Activated T-cell treated with anti-CD3 and anti-CD28 coated beads, Interleukin-2, amount 50 U/mL, for 24 hours (primary cell): ENCODE measurements around the gene POP7.

ENCODE experiments used
- DNase-seq: peaks from one replicate; pipeline ENCODE4 v3.0.0-alpha.2; 2020
- H3K27ac Mint-ChIP-seq: 2 replicates; pipeline ENCODE4 v1.8.0; 2020; ENCODE audit warnings: mild to moderate bottlenecking, mixed read lengths
- H3K27me3 Mint-ChIP-seq: 2 replicates; pipeline ENCODE4 v1.8.0; 2020; ENCODE audit warnings: mixed read lengths
- H3K36me3 Mint-ChIP-seq: 2 replicates; pipeline ENCODE4 v1.8.0; 2020; ENCODE audit warnings: low read depth, mixed read lengths
- H3K4me1 Mint-ChIP-seq: 2 replicates; pipeline ENCODE4 v1.8.0; 2020; ENCODE audit warnings: low read depth, mixed read lengths
- H3K4me3 Mint-ChIP-seq: 2 replicates; pipeline ENCODE4 v1.8.0; 2020; ENCODE audit warnings: mild to moderate bottlenecking, moderate library complexity, mixed read lengths
- H3K9me3 Mint-ChIP-seq: 2 replicates; pipeline ENCODE4 v1.8.0; 2020; ENCODE audit warnings: mixed read lengths

Gene POP7

DNA sequence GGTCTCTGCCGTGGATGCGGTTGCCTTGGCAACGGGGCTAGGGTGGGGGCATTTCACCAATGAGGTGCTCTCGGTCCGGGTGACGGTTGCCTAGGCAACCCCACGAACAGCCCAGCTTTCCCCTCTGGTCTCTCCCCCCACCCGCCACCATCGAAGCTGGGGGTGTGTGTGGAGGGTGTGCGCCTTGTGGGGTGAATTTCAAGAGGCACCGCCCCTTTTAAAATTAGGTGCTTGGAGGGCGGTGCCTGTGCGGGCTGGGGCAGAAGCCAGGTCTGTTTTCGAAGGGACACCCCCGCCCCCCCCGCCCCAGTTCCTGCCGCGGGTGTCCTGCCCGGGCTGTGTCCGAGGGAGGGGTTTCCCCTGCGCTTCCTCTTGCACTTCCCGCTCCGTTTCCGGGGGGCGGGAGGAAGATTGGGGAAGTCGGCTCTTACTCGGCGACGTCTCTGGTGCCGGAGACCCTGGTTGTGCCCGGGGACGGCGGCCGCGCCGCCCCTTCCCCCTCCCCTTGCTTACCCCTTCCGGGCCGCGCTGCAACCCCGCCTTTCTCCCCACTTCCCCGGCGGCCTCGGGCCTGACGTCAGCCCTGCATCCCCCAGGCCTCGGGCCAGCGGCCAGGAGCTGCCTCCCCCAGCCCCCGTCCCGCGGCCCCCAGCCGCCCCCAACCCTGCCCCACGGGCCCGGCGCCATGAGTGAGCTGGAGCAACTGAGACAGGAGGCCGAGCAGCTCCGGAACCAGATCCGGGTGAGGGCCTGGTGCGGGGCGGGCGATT, 30.2 kb upstream of the POP7 start:
- Mint-ChIP-seq H3K4me1 (peaks cover 34% of the 10 kb centered on the region), H3K27ac (peak overlapping the region; percentile 93), H3K36me3 (peaks cover 51% of the 10 kb centered on the region), H3K4me3 (peak overlapping the region; percentile 84), H3K27me3 (no peaks in the 10 kb centered on the region), H3K9me3 (no peaks in the 10 kb centered on the region)
- DNase-seq = peak; percentile 84

DNA sequence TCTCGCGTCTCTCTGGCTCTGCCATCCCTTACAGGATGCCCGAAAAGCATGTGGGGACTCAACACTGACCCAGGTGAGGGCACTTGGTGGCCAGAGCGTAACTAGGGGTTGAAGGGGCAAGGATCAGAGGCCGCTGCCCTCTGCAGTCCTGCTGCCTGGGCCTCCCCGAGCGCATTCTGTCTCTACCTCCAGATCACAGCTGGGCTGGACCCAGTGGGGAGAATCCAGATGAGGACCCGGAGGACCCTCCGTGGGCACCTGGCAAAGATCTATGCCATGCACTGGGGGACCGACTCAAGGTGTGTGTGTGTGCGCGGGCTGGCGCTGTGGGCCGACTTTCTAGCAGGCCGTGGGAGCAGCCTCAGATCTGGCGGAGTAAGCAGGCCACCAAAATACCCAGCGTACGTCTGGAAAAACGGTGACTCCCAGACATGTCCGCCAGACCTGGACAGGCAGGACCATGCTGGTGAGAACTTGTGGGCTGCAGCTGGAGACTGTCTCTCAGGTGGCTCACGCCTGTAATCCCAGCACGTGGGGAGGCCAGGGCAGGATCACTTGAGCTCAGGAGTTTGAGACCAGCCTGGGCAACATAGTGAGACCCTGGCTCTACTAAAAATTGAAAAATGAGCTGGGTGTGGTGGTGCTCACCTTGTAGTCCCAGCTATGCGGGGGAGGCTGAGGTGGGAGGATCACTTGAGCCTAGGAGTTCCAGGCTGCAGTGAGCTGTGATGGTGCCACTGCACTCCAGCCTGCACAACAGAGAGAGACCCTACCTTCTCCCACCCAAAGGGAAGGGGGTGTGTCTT, 29.2 kb upstream of the POP7 start:
- peak overlapping the region; percentile 93 for H3K27ac Mint-ChIP-seq
- H3K4me3 Mint-ChIP-seq = peak overlapping the region; percentile 84
- peaks cover 61% of the 10 kb centered on the region for H3K36me3 Mint-ChIP-seq
- peaks cover 39% of the 10 kb centered on the region for H3K4me1 Mint-ChIP-seq
- no peaks in the 10 kb centered on the region for H3K27me3 Mint-ChIP-seq
- H3K9me3 Mint-ChIP-seq = no peaks in the 10 kb centered on the region
- DNase-seq = no peak

DNA sequence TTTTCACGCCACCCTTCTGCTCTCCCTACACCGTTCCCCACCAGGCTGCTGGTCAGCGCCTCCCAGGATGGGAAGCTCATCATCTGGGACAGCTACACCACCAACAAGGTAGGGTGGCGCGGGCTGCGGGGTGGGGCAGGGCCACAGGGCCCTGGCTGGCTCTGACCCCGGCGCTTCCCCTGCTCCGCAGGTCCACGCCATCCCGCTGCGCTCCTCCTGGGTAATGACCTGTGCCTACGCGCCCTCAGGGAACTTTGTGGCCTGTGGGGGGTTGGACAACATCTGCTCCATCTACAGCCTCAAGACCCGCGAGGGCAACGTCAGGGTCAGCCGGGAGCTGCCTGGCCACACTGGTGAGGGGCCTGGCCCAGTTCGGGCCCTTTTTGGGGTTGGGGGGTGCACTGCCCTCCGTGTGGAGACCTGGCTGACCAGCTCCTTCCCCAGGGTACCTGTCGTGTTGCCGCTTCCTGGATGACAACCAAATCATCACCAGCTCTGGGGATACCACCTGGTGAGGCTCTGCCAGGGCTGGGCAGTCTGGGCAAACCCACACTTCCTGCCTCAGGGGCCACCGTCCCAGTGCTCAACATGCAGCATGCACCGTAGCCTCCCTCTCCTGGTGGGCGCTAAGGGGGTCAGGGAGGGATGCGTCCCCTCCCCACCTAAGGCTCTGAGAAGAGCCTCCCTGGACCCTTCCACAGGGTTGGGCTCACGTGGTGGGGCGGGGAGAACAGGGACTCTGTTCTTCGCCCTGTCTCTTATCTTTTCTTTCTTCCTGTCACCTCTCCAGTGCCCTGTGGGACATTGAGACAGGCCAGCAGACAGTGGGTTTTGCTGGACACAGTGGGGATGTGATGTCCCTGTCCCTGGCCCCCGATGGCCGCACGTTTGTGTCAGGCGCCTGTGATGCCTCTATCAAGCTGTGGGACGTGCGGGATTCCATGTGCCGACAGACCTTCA, 28.3 kb upstream of the POP7 start:
- Mint-ChIP-seq H3K27ac (peak overlapping the region; percentile 93), H3K9me3 (no peaks in the 10 kb centered on the region)

DNA sequence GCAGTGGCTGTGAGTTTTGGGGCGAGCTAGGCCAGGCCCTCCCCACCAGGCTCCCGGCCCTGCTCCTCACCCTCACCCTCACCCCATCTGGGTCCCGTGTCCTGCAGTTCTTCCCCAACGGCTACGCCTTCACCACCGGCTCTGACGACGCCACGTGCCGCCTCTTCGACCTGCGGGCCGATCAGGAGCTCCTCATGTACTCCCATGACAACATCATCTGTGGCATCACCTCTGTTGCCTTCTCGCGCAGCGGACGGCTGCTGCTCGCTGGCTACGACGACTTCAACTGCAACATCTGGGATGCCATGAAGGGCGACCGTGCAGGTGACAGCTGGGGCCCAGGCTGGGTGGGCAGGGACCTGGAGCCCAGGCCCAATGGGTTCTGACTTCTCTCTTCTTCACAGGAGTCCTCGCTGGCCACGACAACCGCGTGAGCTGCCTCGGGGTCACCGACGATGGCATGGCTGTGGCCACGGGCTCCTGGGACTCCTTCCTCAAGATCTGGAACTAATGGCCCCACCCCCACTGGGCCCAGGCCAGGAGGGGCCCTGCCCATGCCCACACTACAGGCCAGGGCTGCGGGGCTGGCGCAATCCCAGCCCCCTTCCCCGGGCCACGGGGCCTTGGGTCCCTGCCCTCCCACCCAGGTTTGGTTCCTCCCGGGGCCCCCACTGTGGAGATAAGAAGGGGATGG, 27.5 kb upstream of the POP7 start:
- no peaks in the 10 kb centered on the region for H3K27me3 Mint-ChIP-seq
- H3K9me3 Mint-ChIP-seq = no peaks in the 10 kb centered on the region
- H3K36me3 Mint-ChIP-seq = peaks cover 74% of the 10 kb centered on the region
- no peak overlapping the region for H3K4me3 Mint-ChIP-seq
- no peak for DNase-seq
- H3K4me1 Mint-ChIP-seq = peaks cover 46% of the 10 kb centered on the region
- peak overlapping the region; percentile 85 for H3K27ac Mint-ChIP-seq

More for the DNA sequence above, 28.3 kb upstream of the POP7 start:
- peaks cover 46% of the 10 kb centered on the region for H3K4me1 Mint-ChIP-seq
- H3K36me3 Mint-ChIP-seq = peaks cover 70% of the 10 kb centered on the region
- DNase-seq = no peak
- H3K4me3 Mint-ChIP-seq = peak overlapping the region; percentile 52
- H3K27me3 Mint-ChIP-seq = no peaks in the 10 kb centered on the region

DNA sequence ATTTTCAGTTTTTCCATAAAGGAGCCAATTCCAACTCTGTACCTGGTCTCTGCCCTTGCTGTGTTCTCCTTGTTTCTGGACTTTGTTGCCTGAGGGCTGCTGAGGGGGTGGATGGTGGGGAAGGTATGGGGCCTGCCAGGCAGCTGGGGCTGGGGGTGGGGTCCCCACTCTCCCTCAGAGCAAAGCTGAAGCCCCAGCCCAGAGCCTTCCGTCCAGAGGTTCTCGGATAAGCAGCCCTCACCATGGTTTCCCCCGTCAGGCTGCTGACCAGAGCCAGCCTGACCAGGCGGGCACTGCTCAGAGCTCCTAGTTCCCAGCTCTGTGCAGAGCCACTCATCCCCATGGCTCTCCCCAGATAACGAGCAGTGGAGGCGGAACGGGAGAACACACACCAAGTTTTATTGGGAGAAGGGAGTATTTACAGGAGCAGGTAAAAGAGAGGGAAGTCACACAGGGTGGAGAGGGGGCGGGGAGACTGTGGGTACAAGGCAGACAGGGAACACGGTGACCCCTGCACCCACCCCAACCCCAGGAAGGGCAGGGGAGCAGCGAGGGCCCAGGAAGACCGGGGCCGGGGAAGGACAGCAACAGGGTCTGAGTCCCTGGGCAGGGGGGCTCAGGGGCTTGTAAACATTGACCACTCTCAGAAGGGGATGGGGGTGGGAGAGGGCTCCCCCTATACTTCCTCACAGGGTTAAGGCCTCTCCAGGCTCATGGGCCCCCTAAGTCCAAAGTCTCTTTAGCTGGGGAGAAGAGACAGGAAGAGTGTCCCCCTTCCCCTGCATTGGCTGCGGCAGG, 26.6 kb upstream of the POP7 start:
- Mint-ChIP-seq H3K36me3 (peaks cover 74% of the 10 kb centered on the region), H3K4me3 (no peak overlapping the region), H3K9me3 (no peaks in the 10 kb centered on the region), H3K27me3 (no peaks in the 10 kb centered on the region), H3K27ac (peak overlapping the region; percentile 79), H3K4me1 (peaks cover 46% of the 10 kb centered on the region)
- DNase-seq = no peak

DNA sequence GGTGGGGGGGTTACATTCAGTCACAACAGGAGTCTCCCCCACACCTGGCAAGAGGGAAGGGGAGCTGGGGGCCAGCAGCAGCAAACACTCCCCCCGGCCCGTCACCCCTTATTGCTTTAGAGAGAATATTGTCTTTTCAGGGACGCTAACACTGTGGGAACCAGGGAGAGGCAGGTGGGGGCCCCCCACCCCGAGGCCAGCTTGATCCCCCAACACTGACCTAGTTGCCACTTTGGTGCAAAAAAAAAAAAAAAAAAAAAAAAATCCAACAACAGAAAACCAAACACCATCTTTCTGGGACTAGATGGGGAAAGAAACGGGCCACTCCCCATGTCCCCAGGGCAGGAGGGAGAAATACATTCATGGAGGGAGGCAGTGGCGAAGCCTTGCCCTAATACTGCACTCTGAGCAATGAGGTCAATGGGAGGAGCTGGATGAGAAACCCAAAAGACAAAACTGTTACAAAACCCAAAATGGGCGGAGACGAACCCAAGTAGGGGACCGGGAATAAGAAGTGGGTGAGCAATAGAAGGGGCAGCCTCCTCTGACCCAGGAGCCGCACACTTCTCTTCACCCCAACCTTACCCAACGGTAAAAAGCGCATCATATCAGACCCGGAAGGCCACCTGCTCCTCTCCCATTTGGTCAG, 25.9 kb upstream of the POP7 start:
- Mint-ChIP-seq H3K9me3 (no peaks in the 10 kb centered on the region), H3K4me1 (peaks cover 46% of the 10 kb centered on the region)

DNA sequence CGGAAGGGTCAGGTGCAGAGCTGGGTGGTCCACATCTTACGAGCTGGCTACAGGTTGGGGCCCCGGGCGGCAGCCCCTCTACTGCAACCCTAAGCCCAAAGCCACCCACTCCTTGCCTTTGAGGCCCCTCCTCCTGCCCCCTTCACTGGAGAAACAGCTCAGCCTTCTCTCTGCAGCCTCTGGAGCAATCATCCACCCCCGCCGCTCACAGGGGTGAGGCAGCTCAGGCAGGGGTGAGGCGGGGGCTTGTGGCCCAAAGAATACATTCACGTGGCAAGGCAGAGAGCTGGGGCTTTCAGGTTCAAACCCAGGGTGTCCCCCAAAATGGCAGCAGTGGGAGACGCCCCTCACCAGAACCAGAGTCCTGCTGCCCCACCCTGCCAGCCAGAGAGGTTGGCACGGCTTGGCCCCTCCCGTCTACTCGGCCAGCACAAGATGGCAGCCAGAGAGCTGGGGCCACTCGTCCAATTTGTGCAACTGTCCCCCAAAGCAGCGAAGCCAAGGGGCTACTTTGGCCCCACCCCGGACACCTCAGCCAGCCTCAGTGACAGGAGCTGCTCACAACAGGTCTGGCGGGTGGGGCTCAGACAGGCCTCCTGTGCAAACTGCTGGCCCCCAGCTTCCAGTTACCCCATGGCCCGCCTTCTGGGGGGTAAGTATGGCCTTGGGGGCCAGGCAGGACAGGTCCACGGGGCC, 25.2 kb upstream of the POP7 start:
- H3K4me3 Mint-ChIP-seq = no peak overlapping the region
- peak; percentile 35 for DNase-seq
- peaks cover 81% of the 10 kb centered on the region for H3K36me3 Mint-ChIP-seq
- H3K27ac Mint-ChIP-seq = peak overlapping the region; percentile 40
- H3K27me3 Mint-ChIP-seq = no peaks in the 10 kb centered on the region
- no peaks in the 10 kb centered on the region for H3K9me3 Mint-ChIP-seq
- H3K4me1 Mint-ChIP-seq = peaks cover 46% of the 10 kb centered on the region

More for the DNA sequence above, 25.9 kb upstream of the POP7 start:
- Mint-ChIP-seq H3K36me3 (peaks cover 76% of the 10 kb centered on the region), H3K27me3 (no peaks in the 10 kb centered on the region), H3K4me3 (no peak overlapping the region), H3K27ac (peak overlapping the region; percentile 79)
- DNase-seq = no peak

DNA sequence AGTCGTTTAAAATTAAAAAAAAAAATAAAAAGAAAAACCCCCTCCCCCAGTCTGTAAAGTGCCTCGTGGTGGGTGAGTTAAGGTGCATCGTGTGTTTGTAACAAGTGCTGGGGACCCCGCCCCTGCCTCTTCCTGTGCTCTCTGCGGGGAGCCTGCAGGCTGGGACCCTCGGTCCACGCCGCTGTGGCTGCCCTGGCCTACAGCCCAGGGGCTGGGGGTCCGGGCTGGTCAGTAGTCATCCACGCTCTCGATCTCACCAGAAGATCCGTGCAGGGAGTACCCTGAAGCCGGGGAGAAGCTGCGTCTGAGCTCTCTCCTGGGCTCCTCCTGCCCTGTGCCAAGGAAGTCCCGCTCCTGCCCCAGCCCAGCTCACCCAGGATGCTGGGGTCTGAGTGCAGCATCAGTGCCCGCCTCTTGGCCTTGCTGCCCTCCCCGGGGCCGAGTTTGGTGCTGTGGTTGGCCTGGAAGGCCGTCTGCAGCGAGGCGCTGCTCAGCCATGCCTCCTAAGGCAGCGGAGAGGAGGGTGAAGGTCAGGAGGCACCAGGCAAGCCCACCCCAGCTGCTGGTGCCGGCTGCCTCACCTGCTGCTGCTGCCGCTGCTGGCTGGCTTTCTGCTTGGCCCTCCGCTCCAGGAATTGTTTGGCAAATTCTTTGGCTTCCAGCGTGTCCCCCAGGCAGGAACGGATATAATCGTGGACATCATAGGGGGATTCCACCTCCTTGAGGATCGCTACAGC, 24.3 kb upstream of the POP7 start:
- Mint-ChIP-seq H3K4me1 (peaks cover 42% of the 10 kb centered on the region), H3K4me3 (no peak overlapping the region), H3K27ac (peak overlapping the region; percentile 67), H3K9me3 (no peaks in the 10 kb centered on the region), H3K36me3 (peaks cover 83% of the 10 kb centered on the region), H3K27me3 (no peaks in the 10 kb centered on the region)
- DNase-seq = no peak

DNA sequence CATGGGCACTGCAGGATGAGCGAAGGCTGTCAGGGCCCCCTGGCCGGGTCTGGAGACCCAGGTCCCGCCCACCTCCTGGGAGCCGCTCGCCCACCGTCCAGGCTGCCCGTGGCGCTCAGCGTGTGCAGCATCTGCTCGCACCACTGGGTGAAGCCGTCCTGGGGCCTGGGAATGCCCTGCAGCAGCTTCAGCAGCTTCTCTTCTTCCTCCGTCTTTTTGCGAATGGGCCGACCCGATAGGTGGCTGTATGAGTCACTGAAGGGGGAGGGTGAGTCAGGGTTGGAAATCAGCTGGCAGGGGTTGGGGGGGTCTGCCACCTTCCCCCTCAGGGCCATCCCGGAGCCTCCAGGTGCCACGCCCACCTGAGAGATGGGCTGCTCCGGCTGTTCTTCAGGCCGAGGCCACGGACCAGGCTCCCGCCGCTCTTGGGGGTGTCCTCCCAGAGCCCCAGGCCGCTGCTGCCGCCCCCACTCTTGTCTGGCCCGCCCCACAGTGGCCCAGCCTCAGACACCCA, 23.6 kb upstream of the POP7 start:
- no peaks in the 10 kb centered on the region for H3K9me3 Mint-ChIP-seq
- no peaks in the 10 kb centered on the region for H3K27me3 Mint-ChIP-seq
- DNase-seq = peak; percentile 52
- no peak overlapping the region for H3K4me3 Mint-ChIP-seq
- peaks cover 38% of the 10 kb centered on the region for H3K4me1 Mint-ChIP-seq
- H3K36me3 Mint-ChIP-seq = peaks cover 85% of the 10 kb centered on the region
- peak overlapping the region; percentile 29 for H3K27ac Mint-ChIP-seq

DNA sequence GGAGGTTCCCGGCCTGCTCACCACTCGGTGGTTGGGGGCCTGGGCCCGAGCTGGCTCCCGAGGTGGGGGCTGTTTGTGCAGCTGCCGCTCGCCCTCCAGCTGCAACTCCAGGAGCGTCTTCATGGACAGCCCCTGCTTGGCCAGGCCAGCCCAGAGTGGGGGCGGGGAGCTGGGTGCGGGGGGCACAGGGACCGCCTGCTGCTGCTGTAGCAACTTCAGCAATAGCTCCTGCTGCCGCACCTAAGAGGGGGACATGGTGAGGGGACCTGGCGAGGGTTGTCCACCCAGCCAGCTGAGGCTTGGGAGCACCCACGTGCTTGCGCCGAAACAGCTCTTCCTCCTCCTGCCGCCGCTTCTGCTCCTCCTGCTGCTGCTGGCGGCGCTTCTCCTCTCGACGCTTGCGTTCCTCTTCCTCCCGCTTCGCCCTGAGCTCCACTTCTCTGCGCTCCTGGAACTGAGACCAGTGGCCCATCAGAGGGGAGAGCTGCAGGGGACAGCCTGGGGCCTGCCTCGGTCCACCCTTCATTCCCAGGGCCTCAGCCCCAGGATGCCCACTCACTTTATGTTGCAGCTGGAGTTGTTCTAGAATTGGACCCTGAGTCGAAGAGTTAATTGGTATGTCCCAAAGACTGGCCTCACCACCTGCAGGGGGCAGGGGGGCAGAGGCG, 22.8 kb upstream of the POP7 start:
- peak; percentile 32 for DNase-seq
- H3K27ac Mint-ChIP-seq = peak overlapping the region; percentile 52
- no peaks in the 10 kb centered on the region for H3K27me3 Mint-ChIP-seq
- peaks cover 83% of the 10 kb centered on the region for H3K36me3 Mint-ChIP-seq
- H3K9me3 Mint-ChIP-seq = no peaks in the 10 kb centered on the region
- H3K4me3 Mint-ChIP-seq = no peak overlapping the region
- H3K4me1 Mint-ChIP-seq = peaks cover 38% of the 10 kb centered on the region

DNA sequence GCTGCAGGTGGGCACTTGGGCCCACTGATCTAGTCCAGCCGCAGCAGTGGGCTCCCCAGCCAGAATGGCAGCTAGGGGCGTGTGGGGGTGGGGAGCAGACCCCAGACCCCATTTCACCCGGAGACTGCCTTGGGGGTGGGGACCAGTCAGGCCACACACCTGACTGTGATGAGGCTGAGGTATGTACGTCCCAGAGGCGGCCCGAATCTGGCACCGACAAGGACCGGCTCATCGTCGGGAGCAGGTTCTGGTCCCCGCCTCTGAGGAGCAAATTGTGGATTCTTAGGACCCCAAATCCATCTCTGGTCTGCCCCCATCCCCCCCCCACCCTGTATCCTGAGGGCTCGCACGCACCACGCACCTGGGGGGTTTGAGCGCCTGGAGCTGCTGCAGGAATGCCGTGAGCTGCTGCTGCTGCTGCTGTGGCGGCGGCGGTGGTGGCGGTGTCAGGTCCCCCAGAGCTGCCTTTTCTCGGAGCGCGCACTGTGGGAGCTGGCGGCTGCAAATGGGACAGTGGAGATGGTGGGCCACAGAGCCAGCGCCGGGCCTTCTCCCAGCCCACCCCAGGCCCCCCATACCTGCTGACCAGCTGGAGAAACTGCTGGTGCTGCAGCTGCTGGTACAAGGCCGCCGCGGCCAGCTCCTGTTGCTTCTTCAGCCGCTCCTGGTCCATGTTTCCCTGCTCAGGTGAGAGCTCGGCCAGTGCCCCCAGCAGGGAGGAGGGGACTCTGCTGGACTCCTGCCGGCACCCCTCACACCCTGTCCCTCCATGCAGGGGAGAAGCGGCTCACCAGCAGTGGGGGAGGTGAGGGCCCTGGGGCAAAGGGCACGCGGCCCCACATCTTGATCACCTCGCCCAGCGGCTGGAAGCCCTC, 22.0 kb upstream of the POP7 start:
- no peak overlapping the region for H3K4me3 Mint-ChIP-seq

More for the DNA sequence above, 22.0 kb upstream of the POP7 start:
- Mint-ChIP-seq H3K4me1 (peaks cover 42% of the 10 kb centered on the region), H3K27ac (no peak overlapping the region), H3K36me3 (peaks cover 85% of the 10 kb centered on the region), H3K27me3 (no peaks in the 10 kb centered on the region), H3K9me3 (no peaks in the 10 kb centered on the region)
- no peak for DNase-seq
